GM12878 (cell line): ENCODE data around the gene KCTD17. TPM values are rescaled to one million over a fixed set of nuclear protein-coding genes. Genes with fewer than 3 reads are reported as not detected.

Source experiments
- ATAC-seq: fragments of 200-7000 bp; cut with Tn5 transposase; 3 replicates; pipeline ENCODE4 v1.9.1; 2020; ENCODE audit warnings: mild to moderate bottlenecking, moderate library complexity
- BruUV-seq: library from RNA; stranded (reverse); fragments of 400-500 nt; replicated peaks from 2 replicates; lab custom pipeline; 2021; lab: Mats Ljungman, UMichigan
- CTCF ChIA-PET: fragments of 300-600 bp; sonication (Branson Sonifier 250); formaldehyde crosslinking; extraction: SDS; loops from one replicate; lab custom pipeline; 2021; ENCODE audit warnings: inconsistent platforms; lab: Yijun Ruan, JAX
- POLR2A ChIA-PET: fragments of 350-600 bp; formaldehyde crosslinking; extraction: SDS; loops from one replicate; lab custom pipeline; 2021; ENCODE audit warnings: inconsistent platforms; lab: Charles Lee
- RAD21 ChIA-PET: fragments of 300-600 bp; sonication (Branson Sonifier 250); formaldehyde crosslinking; loops from one replicate; lab custom pipeline; 2023; ENCODE audit warnings: antibody characterized with exemption; ENCODE audit not compliant: unreplicated experiment; lab: Charles Lee
- SMC1A ChIA-PET: fragments of 300-600 bp; sonication (Branson Sonifier 250); formaldehyde crosslinking; loops from one replicate; lab custom pipeline; 2023; ENCODE audit not compliant: unreplicated experiment, uncharacterized antibody; lab: Charles Lee
- DNase-seq: peaks from one replicate; pipeline ENCODE4 v3.0.0-alpha.2; 2011; ENCODE audit warnings: low read depth, low spot score
- FAIRE-seq: peaks from 3 replicates; lab custom pipeline; 2011; peaks lifted over from hg19 to GRCh38; lab: Jason Lieb, UNC
- H2AFZ ChIP-seq: 2 replicates; pipeline ENCODE4 v1.6.0; 2011; ENCODE audit warnings: low read depth, low read length, control low read depth; ENCODE audit not compliant: control insufficient read depth
- H3K27ac ChIP-seq: 2 replicates; pipeline ENCODE4 v1.5.1; 2011; ENCODE audit warnings: control low read depth; ENCODE audit not compliant: control insufficient read depth, insufficient read depth
- H3K27me3 ChIP-seq, 2 experiments: replicated peaks in 1 of 2; 2 replicates each; pipeline versions ENCODE4 v1.6.0 to v1.6.1; 2011; ENCODE audit warnings: low read length in 1 of 2; ENCODE audit not compliant: control insufficient read depth in 2 of 2, insufficient read depth in 2 of 2
- H3K36me3 ChIP-seq, 2 experiments: 2 replicates each; pipeline ENCODE4 v1.5.1; 2011; ENCODE audit warnings: low read length in 1 of 2; ENCODE audit not compliant: control insufficient read depth in 2 of 2, insufficient read depth in 2 of 2
- H3K4me1 ChIP-seq: 2 replicates; pipeline ENCODE4 v1.6.1; 2011; ENCODE audit warnings: mild to moderate bottlenecking, low read length, moderate library complexity, mixed read lengths; ENCODE audit not compliant: control insufficient read depth, insufficient read depth
- H3K4me2 ChIP-seq: 2 replicates; pipeline ENCODE4 v1.6.0; 2011; ENCODE audit warnings: control low read depth; ENCODE audit not compliant: control insufficient read depth, insufficient read depth
- H3K4me3 ChIP-seq: fragments of 200-600 bp; sonication (generic); 2 replicates; pipeline ENCODE4 v1.5.1; 2016
- H3K79me2 ChIP-seq: 2 replicates; pipeline ENCODE4 v1.6.0; 2011; ENCODE audit warnings: low read length; ENCODE audit not compliant: control insufficient read depth, insufficient read depth
- H3K9ac ChIP-seq: 2 replicates; pipeline ENCODE4 v1.8.0; 2011; ENCODE audit warnings: low read length, control low read depth, mixed read lengths; ENCODE audit not compliant: control insufficient read depth, insufficient read depth
- H3K9me3 ChIP-seq: replicated peaks from 3 replicates; pipeline ENCODE4 v1.5.1; 2011; ENCODE audit warnings: mild to moderate bottlenecking, low read length; ENCODE audit not compliant: control insufficient read depth, insufficient read depth
- H4K20me1 ChIP-seq: 2 replicates; pipeline ENCODE4 v1.6.0; 2011; ENCODE audit not compliant: control insufficient read depth, insufficient read depth
- BACH1 ChIP-seq: fragments of 450-650 bp; IDR thresholded peaks from 2 replicates; pipeline ENCODE4 v1.6.1; 2017; ENCODE audit warnings: mild to moderate bottlenecking, borderline replicate concordance
- BMI1 ChIP-seq: fragments of 450-650 bp; IDR thresholded peaks from 2 replicates; pipeline ENCODE4 v1.6.1; 2016; ENCODE audit warnings: mild to moderate bottlenecking, moderate library complexity, borderline replicate concordance
- CBFB ChIP-seq: IDR thresholded peaks from 2 replicates; pipeline ENCODE4 v1.6.1; 2016; ENCODE audit warnings: antibody characterized with exemption, low read depth
- KAT2A ChIP-seq: conservative IDR thresholded peaks from 2 replicates; pipeline ENCODE4 v1.6.1; 2011; ENCODE audit warnings: low read depth, low read length; ENCODE audit not compliant: control insufficient read depth
- KLF5 ChIP-seq: fragments of 450-650 bp; IDR thresholded peaks from 2 replicates; pipeline ENCODE4 v1.6.1; 2014; ENCODE audit warnings: mild to moderate bottlenecking; ENCODE audit not compliant: partially characterized antibody
- MEF2A ChIP-seq: IDR thresholded peaks from 2 replicates; pipeline ENCODE4 v1.6.1; 2011; ENCODE audit warnings: low read depth, mild to moderate bottlenecking, low read length, moderate library complexity; ENCODE audit not compliant: insufficient read depth
- PML ChIP-seq: IDR thresholded peaks from 2 replicates; pipeline ENCODE4 v1.6.1; 2012; ENCODE audit warnings: low read length, inconsistent platforms
- SMAD1 ChIP-seq: fragments of 450-650 bp; IDR thresholded peaks from 2 replicates; pipeline ENCODE4 v1.6.1; 2018; ENCODE audit warnings: mild to moderate bottlenecking, low read depth; ENCODE audit not compliant: partially characterized antibody
- SP1 ChIP-seq: IDR thresholded peaks from one replicate; pipeline ENCODE4 v1.6.1; 2011; ENCODE audit warnings: low read depth, low read length
- SREBF1 ChIP-seq: IDR thresholded peaks from 2 replicates; pipeline ENCODE4 v1.6.1; 2012; ENCODE audit warnings: mild to moderate bottlenecking, low read length
- ZNF207 ChIP-seq: fragments of 450-650 bp; IDR thresholded peaks from 2 replicates; pipeline ENCODE4 v1.6.1; 2014; ENCODE audit warnings: antibody characterized with exemption, mild to moderate bottlenecking, borderline replicate concordance
- WGBS: methylation state at CpG from one replicate; pipeline ENCODE4 v1.1.6; 2016; ENCODE audit warnings: low lambda C conversion rate; ENCODE audit not compliant: insufficient replicate concordance, insufficient coverage; ENCODE audit errors: missing lambda C conversion rate; 5-methylcytosine and 5-hydroxymethylcytosine counted together
- in situ Hi-C: fragments of 300-500 bp; cut with MboI; formaldehyde crosslinking; loops from 9 replicates; pipeline ENCODE4 v1.14.3; 2018; ENCODE audit warnings: mixed read lengths
- intact Hi-C: fragments of 100-400 bp; cut with micrococcal nuclease; formaldehyde crosslinking; loops from one replicate; pipeline ENCODE4 v1.14.2; 2022; ENCODE audit not compliant: unreplicated experiment
- polyA plus RNA-seq, 11 experiments: library from polyadenylated mRNA; depleted of rRNA in 4 of 11; unstranded in 6 of 11; stranded (reverse) in 5 of 11; fragments of >200 nt; fragmentation: Nextera tagmentation in 4 of 11; fragmentation: Illumina TruSeq in 1 of 11; extraction: Ambion mirVana in 4 of 11; extraction: Trizol in 1 of 11; gene quantifications; 1 replicate in 1 of 11; 2 replicates in 10 of 11; pipeline versions ENCODE4 v1.2.1 to v1.2.3, GENCODE V29; 2011 to 2016; ENCODE audit warnings: inconsistent platforms in 2 of 11, missing spikeins in 2 of 11, low read depth in 1 of 11
- total RNA-seq, 4 experiments: library from RNA; depleted of rRNA in 3 of 4; stranded (reverse); fragments of >200 nt in 3 of 4; fragmentation: Illumina TruSeq in 1 of 4; extraction: Trizol in 1 of 4; gene quantifications; 2 replicates each; pipeline versions ENCODE4 v1.2.1 to v1.2.3, GENCODE V29; 2013 to 2021
- TF ChIP-seq, protein P1 (sequence below): fragments of 450-650 bp; IDR thresholded peaks from 2 replicates; pipeline ENCODE4 v1.6.1; 2017; ENCODE audit warnings: mild to moderate bottlenecking, moderate library complexity
- TF ChIP-seq, protein P2 (sequence below): fragments of 450-650 bp; IDR thresholded peaks from 2 replicates; pipeline ENCODE4 v1.6.1; 2016; ENCODE audit warnings: mild to moderate bottlenecking, moderate library complexity, borderline replicate concordance
- TF ChIP-seq, protein P3 (sequence below): fragments of 450-650 bp; conservative IDR thresholded peaks from 2 replicates; pipeline ENCODE4 v1.6.1; 2017; ENCODE audit warnings: mild to moderate bottlenecking, moderate library complexity

KCTD17 gene
- total and polyA plus RNA-seq, 10 of the 15 experiments (the other 5 are each of a cell fraction or from before 2014, with no cell fraction given): 0.16 to 18.4 (median 10.1) TPM; not detected in 1

DNA sequence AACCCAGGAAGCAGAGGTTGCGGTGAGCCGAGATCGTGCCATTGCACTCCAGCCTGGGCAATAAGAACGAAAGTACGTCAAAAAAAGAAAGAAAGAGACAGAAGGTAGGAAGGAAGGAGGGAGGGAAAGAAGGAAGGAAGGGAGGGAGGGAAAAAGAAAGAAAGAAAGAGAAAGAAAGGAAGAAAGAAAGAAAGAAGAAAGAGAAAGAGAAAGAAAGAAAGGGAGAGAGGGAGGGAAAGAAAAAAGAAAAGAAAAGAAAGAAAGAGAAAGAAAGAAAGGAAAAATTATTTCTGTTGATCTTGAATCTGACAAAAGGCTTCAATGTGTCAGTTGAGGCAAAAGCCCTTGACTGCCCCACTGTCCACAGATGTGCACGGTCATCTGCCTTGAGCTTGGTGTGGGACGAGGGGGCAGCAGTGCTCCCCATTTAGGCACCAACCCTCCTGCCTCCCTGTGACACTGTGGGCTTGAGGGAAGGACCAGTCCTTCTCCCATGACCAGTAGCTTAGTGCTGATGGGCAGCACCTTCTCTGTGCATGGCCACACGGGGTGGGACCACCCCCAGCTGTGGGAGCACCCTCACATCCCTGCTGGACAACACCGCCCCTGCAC is 24.4 kb downstream of the KCTD17 start:
- H2AFZ ChIP-seq: no peak overlapping the region
- in situ Hi-C loops (no loop called here), intact Hi-C loops (loop anchor here (5.0 kb wide), 1 partner anchor 71 kb away; the partner anchor contains the start of gene IL2RB)
- peaks cover 10% of the 10 kb centered on the region for H3K4me1 ChIP-seq
- no peak overlapping the region for H3K4me3 ChIP-seq
- BruUV-seq: no TSS peak
- ATAC-seq: no peak
- no peaks in the 10 kb centered on the region for H3K36me3 ChIP-seq
- ChIA-PET POLR2A (interaction anchor here (0.7 kb wide), 1 partner anchor 173 kb away, joined by 3 read pairs; no protein-coding TSS in a partner anchor), RAD21 (interaction anchor here (0.8 to 1.8 kb wide), 6 partner anchors 9 to 123 kb away, joined by 3 to 10 read pairs (median 4); no protein-coding TSS in a partner anchor), CTCF (interaction anchor here (0.9 to 2.0 kb wide), 12 partner anchors 13 to 183 kb away, joined by 3 to 17 read pairs (median 6); partner anchors contain the start of gene IL2RB), SMC1A (interaction anchor here (1.0 to 2.1 kb wide), 6 partner anchors 11 to 123 kb away, joined by 3 to 6 read pairs (median 5); no protein-coding TSS in a partner anchor)
- 69% methylated on average over 9 of the region's 9 CpGs for WGBS
- H3K4me2 ChIP-seq: no peak overlapping the region
- H4K20me1 ChIP-seq: no peaks in the 10 kb centered on the region
- H3K27ac ChIP-seq: no peak overlapping the region
- no peaks in the 10 kb centered on the region for H3K79me2 ChIP-seq
- no peak for FAIRE-seq
- no peak overlapping the region for H3K9ac ChIP-seq
- DNase-seq: no peak
- peaks cover 0 to 3% of the 10 kb centered on the region in 2 experiments; a peak in 2 of 4 replicates for H3K27me3 ChIP-seq
- no peaks in the 10 kb centered on the region for H3K9me3 ChIP-seq
- TF ChIP-seq MEF2A (no peak), ZNF207 (no peak), SMAD1 (no peak), KLF5 (no peak), CBFB (no peak), KAT2A (no peak), BMI1 (no peak), BACH1 (no peak), SREBF1 (no peak), SP1 (no peak), PML (no peak)
- TF ChIP-seq, protein P1, sequence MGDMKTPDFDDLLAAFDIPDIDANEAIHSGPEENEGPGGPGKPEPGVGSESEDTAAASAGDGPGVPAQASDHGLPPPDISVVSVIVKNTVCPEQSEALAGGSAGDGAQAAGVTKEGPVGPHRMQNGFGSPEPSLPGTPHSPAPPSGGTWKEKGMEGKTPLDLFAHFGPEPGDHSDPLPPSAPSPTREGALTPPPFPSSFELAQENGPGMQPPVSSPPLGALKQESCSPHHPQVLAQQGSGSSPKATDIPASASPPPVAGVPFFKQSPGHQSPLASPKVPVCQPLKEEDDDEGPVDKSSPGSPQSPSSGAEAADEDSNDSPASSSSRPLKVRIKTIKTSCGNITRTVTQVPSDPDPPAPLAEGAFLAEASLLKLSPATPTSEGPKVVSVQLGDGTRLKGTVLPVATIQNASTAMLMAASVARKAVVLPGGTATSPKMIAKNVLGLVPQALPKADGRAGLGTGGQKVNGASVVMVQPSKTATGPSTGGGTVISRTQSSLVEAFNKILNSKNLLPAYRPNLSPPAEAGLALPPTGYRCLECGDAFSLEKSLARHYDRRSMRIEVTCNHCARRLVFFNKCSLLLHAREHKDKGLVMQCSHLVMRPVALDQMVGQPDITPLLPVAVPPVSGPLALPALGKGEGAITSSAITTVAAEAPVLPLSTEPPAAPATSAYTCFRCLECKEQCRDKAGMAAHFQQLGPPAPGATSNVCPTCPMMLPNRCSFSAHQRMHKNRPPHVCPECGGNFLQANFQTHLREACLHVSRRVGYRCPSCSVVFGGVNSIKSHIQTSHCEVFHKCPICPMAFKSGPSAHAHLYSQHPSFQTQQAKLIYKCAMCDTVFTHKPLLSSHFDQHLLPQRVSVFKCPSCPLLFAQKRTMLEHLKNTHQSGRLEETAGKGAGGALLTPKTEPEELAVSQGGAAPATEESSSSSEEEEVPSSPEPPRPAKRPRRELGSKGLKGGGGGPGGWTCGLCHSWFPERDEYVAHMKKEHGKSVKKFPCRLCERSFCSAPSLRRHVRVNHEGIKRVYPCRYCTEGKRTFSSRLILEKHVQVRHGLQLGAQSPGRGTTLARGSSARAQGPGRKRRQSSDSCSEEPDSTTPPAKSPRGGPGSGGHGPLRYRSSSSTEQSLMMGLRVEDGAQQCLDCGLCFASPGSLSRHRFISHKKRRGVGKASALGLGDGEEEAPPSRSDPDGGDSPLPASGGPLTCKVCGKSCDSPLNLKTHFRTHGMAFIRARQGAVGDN: no peak
- TF ChIP-seq, protein P2, sequence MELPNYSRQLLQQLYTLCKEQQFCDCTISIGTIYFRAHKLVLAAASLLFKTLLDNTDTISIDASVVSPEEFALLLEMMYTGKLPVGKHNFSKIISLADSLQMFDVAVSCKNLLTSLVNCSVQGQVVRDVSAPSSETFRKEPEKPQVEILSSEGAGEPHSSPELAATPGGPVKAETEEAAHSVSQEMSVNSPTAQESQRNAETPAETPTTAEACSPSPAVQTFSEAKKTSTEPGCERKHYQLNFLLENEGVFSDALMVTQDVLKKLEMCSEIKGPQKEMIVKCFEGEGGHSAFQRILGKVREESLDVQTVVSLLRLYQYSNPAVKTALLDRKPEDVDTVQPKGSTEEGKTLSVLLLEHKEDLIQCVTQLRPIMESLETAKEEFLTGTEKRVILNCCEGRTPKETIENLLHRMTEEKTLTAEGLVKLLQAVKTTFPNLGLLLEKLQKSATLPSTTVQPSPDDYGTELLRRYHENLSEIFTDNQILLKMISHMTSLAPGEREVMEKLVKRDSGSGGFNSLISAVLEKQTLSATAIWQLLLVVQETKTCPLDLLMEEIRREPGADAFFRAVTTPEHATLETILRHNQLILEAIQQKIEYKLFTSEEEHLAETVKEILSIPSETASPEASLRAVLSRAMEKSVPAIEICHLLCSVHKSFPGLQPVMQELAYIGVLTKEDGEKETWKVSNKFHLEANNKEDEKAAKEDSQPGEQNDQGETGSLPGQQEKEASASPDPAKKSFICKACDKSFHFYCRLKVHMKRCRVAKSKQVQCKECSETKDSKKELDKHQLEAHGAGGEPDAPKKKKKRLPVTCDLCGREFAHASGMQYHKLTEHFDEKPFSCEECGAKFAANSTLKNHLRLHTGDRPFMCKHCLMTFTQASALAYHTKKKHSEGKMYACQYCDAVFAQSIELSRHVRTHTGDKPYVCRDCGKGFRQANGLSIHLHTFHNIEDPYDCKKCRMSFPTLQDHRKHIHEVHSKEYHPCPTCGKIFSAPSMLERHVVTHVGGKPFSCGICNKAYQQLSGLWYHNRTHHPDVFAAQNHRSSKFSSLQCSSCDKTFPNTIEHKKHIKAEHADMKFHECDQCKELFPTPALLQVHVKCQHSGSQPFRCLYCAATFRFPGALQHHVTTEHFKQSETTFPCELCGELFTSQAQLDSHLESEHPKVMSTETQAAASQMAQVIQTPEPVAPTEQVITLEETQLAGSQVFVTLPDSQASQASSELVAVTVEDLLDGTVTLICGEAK: no peak
- TF ChIP-seq, protein P3, sequence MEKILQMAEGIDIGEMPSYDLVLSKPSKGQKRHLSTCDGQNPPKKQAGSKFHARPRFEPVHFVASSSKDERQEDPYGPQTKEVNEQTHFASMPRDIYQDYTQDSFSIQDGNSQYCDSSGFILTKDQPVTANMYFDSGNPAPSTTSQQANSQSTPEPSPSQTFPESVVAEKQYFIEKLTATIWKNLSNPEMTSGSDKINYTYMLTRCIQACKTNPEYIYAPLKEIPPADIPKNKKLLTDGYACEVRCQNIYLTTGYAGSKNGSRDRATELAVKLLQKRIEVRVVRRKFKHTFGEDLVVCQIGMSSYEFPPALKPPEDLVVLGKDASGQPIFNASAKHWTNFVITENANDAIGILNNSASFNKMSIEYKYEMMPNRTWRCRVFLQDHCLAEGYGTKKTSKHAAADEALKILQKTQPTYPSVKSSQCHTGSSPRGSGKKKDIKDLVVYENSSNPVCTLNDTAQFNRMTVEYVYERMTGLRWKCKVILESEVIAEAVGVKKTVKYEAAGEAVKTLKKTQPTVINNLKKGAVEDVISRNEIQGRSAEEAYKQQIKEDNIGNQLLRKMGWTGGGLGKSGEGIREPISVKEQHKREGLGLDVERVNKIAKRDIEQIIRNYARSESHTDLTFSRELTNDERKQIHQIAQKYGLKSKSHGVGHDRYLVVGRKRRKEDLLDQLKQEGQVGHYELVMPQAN: no peak
